Fibroblast of the aortic adventitia (primary cell): ENCODE data around the gene DIP2C. TPM values are rescaled to one million over a fixed set of nuclear protein-coding genes. Genes with fewer than 3 reads are reported as not detected.
"Not testable (repeated sequence)": the region's sequence is repeated elsewhere in the genome, so short reads cannot be mapped to it uniquely, and the experiment has no call there.

Source experiments
- DNase-seq: peaks from one replicate; pipeline ENCODE4 v3.0.0-alpha.2; 2010; ENCODE audit warnings: low read depth
- H3K4me3 ChIP-seq: 2 replicates; pipeline ENCODE4 v1.5.1; 2011; ENCODE audit warnings: low read depth, mild to moderate bottlenecking, control low read depth, low read length, moderate library complexity
- CTCF ChIP-seq: IDR thresholded peaks from 2 replicates; pipeline ENCODE4 v1.5.1; 2011; ENCODE audit warnings: mild to moderate bottlenecking, low read length, control low read depth, inconsistent platforms; ENCODE audit not compliant: insufficient read depth
- total RNA-seq: library from RNA; depleted of rRNA; stranded (reverse); fragments of >200 nt; gene quantifications from 2 replicates; pipeline ENCODE4 v1.2.3, GENCODE V29; 2012; ENCODE audit warnings: low replicate concordance

Gene DIP2C
- total RNA-seq, 1 donor = 15.7 TPM

DNA sequence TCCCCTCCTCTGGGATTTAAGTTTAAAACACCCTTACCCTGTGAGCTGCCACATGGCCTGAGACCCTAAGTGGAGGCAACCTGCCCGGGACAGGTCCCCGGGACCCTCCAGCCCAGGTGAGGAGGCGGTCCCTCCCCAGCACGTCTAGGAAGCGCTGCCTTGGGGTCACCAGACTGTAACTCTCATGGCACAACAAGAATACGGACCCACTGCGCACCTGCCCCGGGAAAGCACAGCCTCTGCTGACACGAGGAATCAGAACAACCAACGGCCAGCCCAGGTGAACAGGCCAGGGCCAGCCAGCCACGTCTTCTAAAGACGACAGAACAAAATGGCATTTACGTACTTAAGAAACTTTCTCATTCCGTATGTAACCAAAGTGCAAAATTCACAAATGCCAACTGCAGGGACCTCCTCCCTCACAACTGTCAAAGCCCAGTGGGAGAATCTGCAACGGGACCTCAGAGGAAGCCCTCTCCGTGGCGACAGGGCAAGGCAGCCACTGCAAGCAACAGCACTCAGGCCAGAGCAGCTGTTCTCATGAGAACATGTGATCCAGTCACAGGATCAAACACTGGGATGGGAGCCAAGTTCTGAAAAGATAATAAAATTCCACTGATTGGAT, 208.4 kb downstream of the DIP2C start:
- peak; percentile 46 for DNase-seq
- no peak overlapping the region for H3K4me3 ChIP-seq
- no peak for TF ChIP-seq CTCF

- no peak overlapping the region for H3K4me3 ChIP-seq
- no peak for DNase-seq
- TF ChIP-seq CTCF = no peak
These were observed 209.0 kb downstream of the DIP2C start for GRCh38 chr10:480498-480927.

GRCh38 chr10:479706-480497, 209.6 kb downstream of the DIP2C start:
- DNase-seq, H3K4me3 ChIP-seq: not testable (repeated sequence)

DNA sequence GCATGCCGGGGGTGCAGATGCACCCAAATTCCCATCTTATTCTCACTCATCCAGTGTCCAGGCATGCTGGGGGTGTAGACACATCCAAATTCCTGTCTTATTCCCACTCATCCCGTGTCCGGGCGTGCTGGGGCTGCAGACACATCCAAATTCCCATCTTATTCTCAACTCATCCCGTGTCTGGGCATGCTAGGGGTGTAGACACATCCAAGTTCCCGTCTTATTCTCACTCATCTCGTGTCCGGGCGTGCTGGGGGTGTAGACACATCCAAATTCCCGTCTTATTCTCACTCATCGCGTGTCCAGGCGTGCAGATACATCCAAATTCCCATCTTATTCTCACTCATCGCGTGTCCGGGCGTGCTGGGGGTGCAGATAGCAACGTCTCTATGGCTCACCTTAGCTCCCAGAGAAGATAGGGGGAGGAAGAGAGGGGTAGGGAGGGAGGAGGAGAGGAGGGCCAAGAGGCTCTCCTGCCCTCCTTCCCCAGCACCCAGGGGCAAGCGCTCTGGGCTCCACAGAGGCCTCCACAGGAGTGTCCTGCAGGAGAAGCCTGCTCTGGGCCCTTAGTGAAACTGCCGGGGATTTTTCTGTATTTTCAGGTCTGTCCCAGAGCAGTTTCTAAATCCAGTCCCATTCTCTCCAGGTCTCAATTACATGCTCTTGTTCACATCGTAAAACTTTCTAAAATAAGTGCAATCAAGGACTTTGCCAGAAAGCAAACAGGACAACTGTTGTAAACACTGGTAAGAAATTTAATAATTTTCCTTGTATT, 210.8 kb downstream of the DIP2C start:
- no peak for DNase-seq
- TF ChIP-seq CTCF = no peak
- no peak overlapping the region for H3K4me3 ChIP-seq

DNA sequence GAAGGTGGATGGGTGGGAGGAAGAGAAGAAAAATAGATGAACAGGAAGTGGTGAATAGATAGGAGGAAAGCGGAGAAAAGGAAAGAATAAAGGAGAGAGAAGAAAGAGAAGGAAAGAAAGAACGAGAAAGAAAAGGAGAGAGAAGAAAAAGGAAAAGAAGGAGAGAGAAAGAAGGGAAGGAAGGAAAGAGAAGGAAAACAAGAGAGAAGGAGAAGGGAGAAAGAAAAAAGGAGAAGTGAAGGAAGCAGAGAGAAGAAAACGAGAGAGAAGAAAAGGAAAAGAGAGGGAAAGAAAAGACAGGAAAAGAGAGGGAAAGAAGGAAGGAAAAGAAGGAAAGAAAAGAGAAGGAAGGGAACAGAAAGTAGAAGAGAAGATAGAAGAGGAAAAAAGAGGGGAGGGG, 211.8 kb downstream of the DIP2C start:
- no peak for DNase-seq
- H3K4me3 ChIP-seq = no peak overlapping the region
- TF ChIP-seq CTCF = no peak

DNA sequence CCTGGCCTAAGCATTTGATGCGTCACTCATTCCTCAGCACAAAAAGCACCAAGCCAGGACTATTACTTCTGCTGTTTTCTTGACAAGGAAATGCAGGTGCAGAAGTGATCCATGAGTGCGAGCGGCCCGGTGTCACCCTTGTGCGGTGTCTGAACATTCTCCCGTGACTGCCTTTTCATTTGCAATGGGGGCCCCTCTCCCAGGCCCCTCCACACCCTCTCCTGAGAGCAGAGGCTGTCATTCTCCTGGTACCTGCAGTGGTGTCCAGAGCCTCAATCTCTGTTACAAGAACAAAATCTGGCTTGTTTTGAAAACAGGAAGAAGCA, 213.1 kb downstream of the DIP2C start:
- DNase-seq = no peak
- TF ChIP-seq CTCF = no peak
- H3K4me3 ChIP-seq = no peak overlapping the region
